Mesenchymal stem cell (in vitro differentiated cells and primary cell): Measurements from ENCODE around the gene MAPKAP1.

ENCODE experiments used
- DNase-seq: peaks from one replicate; pipeline ENCODE4 v3.0.0-alpha.2; 2013
- H2AFZ ChIP-seq: one replicate; pipeline ENCODE4 v1.6.1; 2013; ENCODE audit warnings: low read depth, mild to moderate bottlenecking, control low read depth, inconsistent platforms, low read length, moderate library complexity
- H2AK5ac ChIP-seq: 2 replicates; pipeline ENCODE4 v1.6.1; 2013; ENCODE audit warnings: low read length, moderate library complexity, mild to moderate bottlenecking, inconsistent platforms; ENCODE audit not compliant: severe bottlenecking
- H2BK120ac ChIP-seq: one replicate; pipeline ENCODE4 v1.6.1; 2013; ENCODE audit warnings: low read depth, mild to moderate bottlenecking, inconsistent platforms, low read length, moderate library complexity
- H2BK12ac ChIP-seq, 2 experiments: one replicate each; pipeline ENCODE4 v1.6.1; 2013; ENCODE audit warnings: inconsistent platforms in 2 of 2, low read length in 2 of 2, mild to moderate bottlenecking in 2 of 2, moderate library complexity in 2 of 2, control low read depth in 1 of 2
- H2BK15ac ChIP-seq: one replicate; pipeline ENCODE4 v1.6.1; 2013; ENCODE audit warnings: mild to moderate bottlenecking, low read depth, inconsistent platforms; ENCODE audit not compliant: poor library complexity, severe bottlenecking
- H2BK5ac ChIP-seq: 2 replicates; pipeline ENCODE4 v1.6.1; 2013; ENCODE audit warnings: low read depth, mild to moderate bottlenecking, low read length, control low read depth, inconsistent platforms; ENCODE audit not compliant: poor library complexity, severe bottlenecking
- H3K14ac ChIP-seq, 2 experiments: one replicate each; pipeline ENCODE4 v1.6.1; 2013; ENCODE audit warnings: inconsistent platforms in 2 of 2, low read length in 2 of 2, control low read depth in 1 of 2, mild to moderate bottlenecking in 1 of 2, moderate library complexity in 1 of 2
- H3K18ac ChIP-seq, 2 experiments: one replicate each; pipeline ENCODE4 v1.6.1; 2013; ENCODE audit warnings: inconsistent platforms in 2 of 2, low read length in 2 of 2, control low read depth in 1 of 2, low read depth in 1 of 2, mild to moderate bottlenecking in 1 of 2
- H3K23ac ChIP-seq, 2 experiments: one replicate each; pipeline ENCODE4 v1.6.1; 2013; ENCODE audit warnings: inconsistent platforms in 2 of 2, low read length in 2 of 2, mild to moderate bottlenecking in 2 of 2, moderate library complexity in 2 of 2, control low read depth in 1 of 2
- H3K27ac ChIP-seq: 2 replicates; pipeline ENCODE4 v1.5.1; 2013; ENCODE audit warnings: mild to moderate bottlenecking, moderate library complexity, low read length, control low read depth, inconsistent platforms; ENCODE audit not compliant: poor library complexity, severe bottlenecking
- H3K27me3 ChIP-seq, 2 experiments: 2 replicates each; pipeline versions ENCODE4 v1.6.1 to v1.7.0; 2013; ENCODE audit warnings: low read length in 2 of 2, mild to moderate bottlenecking in 2 of 2, moderate library complexity in 2 of 2, control low read depth in 1 of 2, inconsistent platforms in 1 of 2; ENCODE audit not compliant: control insufficient read depth in 1 of 2, insufficient read depth in 1 of 2
- H3K36me3 ChIP-seq, 2 experiments: 2 replicates each; pipeline versions ENCODE4 v1.6.1 to v1.7.0; 2013; ENCODE audit warnings: low read length in 2 of 2, control low read depth in 1 of 2, inconsistent platforms in 1 of 2, low read depth in 1 of 2, mild to moderate bottlenecking in 1 of 2; ENCODE audit not compliant: insufficient read depth in 2 of 2, control insufficient read depth in 1 of 2
- H3K4ac ChIP-seq, 2 experiments: one replicate each; pipeline ENCODE4 v1.6.1; 2013; ENCODE audit warnings: inconsistent platforms in 2 of 2, low read length in 2 of 2, mild to moderate bottlenecking in 2 of 2, moderate library complexity in 2 of 2, control low read depth in 1 of 2, low read depth in 1 of 2
- H3K4me1 ChIP-seq: 2 replicates; pipeline ENCODE4 v1.6.1; 2013; ENCODE audit warnings: low read depth, low read length, control low read depth; ENCODE audit not compliant: control insufficient read depth, insufficient read depth
- H3K4me2 ChIP-seq: 2 replicates; pipeline ENCODE4 v1.6.1; 2013; ENCODE audit warnings: low read length, mild to moderate bottlenecking, inconsistent platforms; ENCODE audit not compliant: poor library complexity, severe bottlenecking
- H3K4me3 ChIP-seq, 2 experiments: 2 replicates each; pipeline versions ENCODE4 v1.5.1 to v1.7.0; 2013; ENCODE audit warnings: low read length in 2 of 2, mild to moderate bottlenecking in 2 of 2, control low read depth in 1 of 2, low read depth in 1 of 2; ENCODE audit not compliant: insufficient read depth in 1 of 2
- H3K79me1 ChIP-seq: replicated peaks from 2 replicates; pipeline ENCODE4 v1.6.1; 2013; ENCODE audit warnings: mild to moderate bottlenecking, control low read depth, low read length, inconsistent platforms; ENCODE audit not compliant: poor library complexity, severe bottlenecking
- H3K9ac ChIP-seq: 2 replicates; pipeline ENCODE4 v1.7.0; 2013; ENCODE audit warnings: mild to moderate bottlenecking, low read length, moderate library complexity
- H3K9me3 ChIP-seq: 2 replicates; pipeline ENCODE4 v1.7.0; 2013; ENCODE audit warnings: mild to moderate bottlenecking, low read length; ENCODE audit not compliant: control insufficient read depth
- H4K8ac ChIP-seq: one replicate; pipeline ENCODE4 v1.6.1; 2013; ENCODE audit warnings: inconsistent platforms, mild to moderate bottlenecking, low read length, moderate library complexity
- H4K91ac ChIP-seq: one replicate; pipeline ENCODE4 v1.6.1; 2013; ENCODE audit warnings: mild to moderate bottlenecking, low read length, inconsistent platforms
- WGBS: methylation state at CpG from one replicate; pipeline ENCODE4 v1.1.7; 2013; ENCODE audit warnings: mixed read lengths; 5-methylcytosine and 5-hydroxymethylcytosine counted together

The MAPKAP1 gene

DNA sequence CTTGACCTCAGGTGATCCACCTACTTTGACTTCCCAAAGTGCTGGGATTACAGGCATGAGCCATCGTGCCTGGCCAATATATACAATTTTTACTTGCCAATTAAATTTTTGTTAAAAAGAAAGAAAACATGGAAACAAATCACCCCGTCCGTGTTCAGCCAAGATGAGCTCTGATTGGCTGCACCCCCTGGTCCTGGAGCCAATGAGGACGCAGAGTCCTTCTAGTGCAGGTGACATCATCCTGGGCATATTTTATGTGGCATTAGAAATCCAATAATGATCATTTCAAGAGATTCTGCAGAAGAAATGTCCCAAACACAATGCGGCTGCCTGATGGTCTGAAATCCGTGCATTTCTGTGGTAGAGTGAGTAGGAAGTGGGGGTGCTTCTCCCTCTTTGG, 285.8 kb downstream of the MAPKAP1 start:
- no peak overlapping the region for H3K27ac ChIP-seq
- no peak overlapping the region for H3K9ac ChIP-seq
- no peak overlapping the region for H2BK12ac ChIP-seq
- peaks cover 2% of the 10 kb centered on the region for H3K4me1 ChIP-seq
- H3K4me2 ChIP-seq = no peak overlapping the region
- no peaks in the 10 kb centered on the region for H3K27me3 ChIP-seq
- no peak overlapping the region for H3K4ac ChIP-seq
- WGBS = 95% methylated on average over 6 of the region's 6 CpGs
- no peak overlapping the region for H2BK120ac ChIP-seq
- no peak overlapping the region for H3K18ac ChIP-seq
- no peak overlapping the region for H3K4me3 ChIP-seq
- no peak overlapping the region for H2BK15ac ChIP-seq
- H4K8ac ChIP-seq = no peak overlapping the region
- H4K91ac ChIP-seq = no peak overlapping the region
- H2AFZ ChIP-seq = no peak overlapping the region
- H3K14ac ChIP-seq = no peak overlapping the region
- no peak overlapping the region for H3K23ac ChIP-seq
- no peak for DNase-seq
- no peak overlapping the region for H2BK5ac ChIP-seq
- no peaks in the 10 kb centered on the region for H3K9me3 ChIP-seq
- H3K36me3 ChIP-seq = no peaks in the 10 kb centered on the region
- no peaks in the 10 kb centered on the region for H3K79me1 ChIP-seq
- H2AK5ac ChIP-seq = no peak overlapping the region

DNA sequence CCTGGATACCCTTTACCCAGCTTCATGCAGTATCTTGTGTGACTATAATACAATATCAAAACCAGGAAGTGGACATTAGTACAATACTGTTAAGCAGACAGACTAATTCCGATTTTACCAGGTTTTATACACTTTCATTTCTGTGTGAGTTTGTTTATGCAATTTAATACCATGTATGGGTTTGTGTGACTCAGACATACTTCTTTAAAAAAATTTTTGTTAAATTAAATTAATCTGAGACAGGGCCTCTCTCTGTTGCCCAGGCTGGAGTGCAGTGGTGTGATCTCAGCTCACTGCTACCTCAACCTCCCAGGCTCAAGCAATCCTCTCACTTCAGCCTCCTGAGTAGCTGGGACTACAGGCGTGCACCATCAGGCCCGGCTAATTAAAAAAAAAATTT, 288.6 kb downstream of the MAPKAP1 start:
- no peak overlapping the region for H2BK120ac ChIP-seq
- H2AFZ ChIP-seq = no peak overlapping the region
- no peak overlapping the region for H3K4ac ChIP-seq
- no peak overlapping the region for H3K18ac ChIP-seq
- no peak overlapping the region for H2BK15ac ChIP-seq
- no peak overlapping the region for H2BK12ac ChIP-seq
- no peaks in the 10 kb centered on the region for H3K79me1 ChIP-seq
- H3K4me1 ChIP-seq = no peaks in the 10 kb centered on the region
- H4K8ac ChIP-seq = no peak overlapping the region
- H2AK5ac ChIP-seq = no peak overlapping the region
- no CpG with 5 or more reads among the region's 3 CpGs for WGBS
- H3K27ac ChIP-seq = no peak overlapping the region
- no peak overlapping the region for H4K91ac ChIP-seq
- peak; percentile 7 for DNase-seq
- no peak overlapping the region for H3K23ac ChIP-seq
- no peak overlapping the region for H3K4me2 ChIP-seq
- H3K9me3 ChIP-seq = no peaks in the 10 kb centered on the region
- H3K27me3 ChIP-seq = no peaks in the 10 kb centered on the region
- peak overlapping the region; percentile 45 for H3K9ac ChIP-seq
- no peaks in the 10 kb centered on the region for H3K36me3 ChIP-seq
- H3K4me3 ChIP-seq = no peak overlapping the region
- H2BK5ac ChIP-seq = no peak overlapping the region
- no peak overlapping the region for H3K14ac ChIP-seq

DNA sequence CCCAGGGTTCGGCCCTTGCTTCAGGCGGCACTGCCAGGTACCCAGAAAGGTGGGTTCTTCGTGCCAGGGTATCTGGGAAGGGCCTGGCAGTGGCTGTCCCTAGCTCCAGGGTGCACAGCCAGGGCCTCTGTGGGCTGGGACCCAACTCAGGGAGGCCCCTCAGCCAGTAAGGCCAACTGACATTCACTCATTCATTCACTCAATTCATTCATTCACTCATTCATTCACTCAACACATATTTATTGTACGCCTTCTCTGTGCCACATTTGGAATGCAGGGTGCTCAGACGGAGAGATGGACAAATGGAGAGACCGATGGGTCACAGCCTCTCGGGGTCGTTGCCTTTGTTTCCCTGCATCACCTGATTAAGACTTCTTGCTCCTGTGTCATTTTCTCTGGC, 290.5 kb downstream of the MAPKAP1 start:
- Histone ChIP-seq H3K4me3 (no peak overlapping the region), H4K91ac (no peak overlapping the region), H2BK12ac (no peak overlapping the region), H4K8ac (no peak overlapping the region), H2BK5ac (no peak overlapping the region), H3K23ac (no peak overlapping the region), H2AFZ (no peak overlapping the region), H3K9me3 (no peaks in the 10 kb centered on the region), H2BK15ac (no peak overlapping the region), H2AK5ac (no peak overlapping the region), H3K9ac (no peak overlapping the region), H2BK120ac (no peak overlapping the region), H3K14ac (no peak overlapping the region), H3K18ac (no peak overlapping the region), H3K4me1 (no peaks in the 10 kb centered on the region), H3K4me2 (no peak overlapping the region), H3K27ac (no peak overlapping the region), H3K27me3 (no peaks in the 10 kb centered on the region), H3K4ac (no peak overlapping the region), H3K79me1 (no peaks in the 10 kb centered on the region), H3K36me3 (no peaks in the 10 kb centered on the region)
- DNase-seq = no peak
- WGBS = 95% methylated on average over 8 of the region's 8 CpGs

DNA sequence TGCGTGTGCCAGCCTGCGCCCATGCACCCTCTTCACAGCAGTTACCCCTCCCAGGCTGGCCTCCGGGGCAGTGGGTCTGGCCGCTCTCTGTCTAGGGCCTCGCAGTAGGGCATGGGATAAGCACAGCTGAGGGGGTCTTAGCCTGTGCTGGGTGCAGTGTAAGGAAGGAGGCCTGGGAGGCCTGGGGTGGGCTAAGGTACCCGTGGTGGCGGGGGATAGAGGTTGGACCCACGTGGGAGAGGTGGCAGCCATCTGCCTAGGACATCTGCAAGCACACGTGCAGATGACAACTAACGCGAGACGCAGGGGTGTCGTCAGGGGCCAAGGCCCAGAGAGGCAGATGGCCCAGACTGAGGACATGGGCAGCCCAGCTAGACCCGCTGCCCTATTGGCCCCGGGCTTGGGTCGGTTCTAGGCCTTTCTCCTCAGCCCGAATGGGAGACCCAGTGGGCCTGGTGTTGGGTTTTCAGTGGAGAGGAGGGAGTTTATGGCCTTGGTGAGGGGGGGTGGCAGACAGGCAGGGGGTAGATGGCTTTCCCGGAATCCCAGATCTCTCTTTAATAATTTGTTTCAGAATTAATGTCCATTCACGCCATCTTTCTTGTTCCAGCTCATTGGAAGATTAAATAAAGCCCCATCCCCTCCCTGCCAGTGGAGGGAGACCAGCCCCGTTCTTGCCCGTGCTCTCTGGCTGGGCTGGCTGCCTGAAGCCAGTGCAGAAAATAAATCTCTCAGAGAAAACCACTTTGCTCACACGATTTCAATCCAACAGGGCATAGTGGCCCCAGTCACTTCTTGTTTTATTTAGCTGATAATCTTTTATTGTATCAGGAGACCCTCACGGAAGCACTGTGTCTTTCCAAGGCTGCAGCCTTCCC, 291.2 kb downstream of the MAPKAP1 start:
- no peak overlapping the region for H2BK120ac ChIP-seq
- no peaks in the 10 kb centered on the region for H3K4me1 ChIP-seq
- H2BK12ac ChIP-seq = no peak overlapping the region
- H3K9me3 ChIP-seq = no peaks in the 10 kb centered on the region
- peaks cover 0 to 5% of the 10 kb centered on the region in 2 experiments for H3K27me3 ChIP-seq
- peak overlapping the region in 1 of 2 experiments; percentile 41 for H3K18ac ChIP-seq
- H3K36me3 ChIP-seq = no peaks in the 10 kb centered on the region
- DNase-seq = no peak
- H2BK15ac ChIP-seq = no peak overlapping the region
- H3K79me1 ChIP-seq = no peaks in the 10 kb centered on the region
- no peak overlapping the region for H3K9ac ChIP-seq
- peak overlapping the region in 1 of 2 experiments; percentile 18 for H3K14ac ChIP-seq
- no peak overlapping the region for H3K4ac ChIP-seq
- H2AFZ ChIP-seq = no peak overlapping the region
- no peak overlapping the region for H2AK5ac ChIP-seq
- no peak overlapping the region for H3K27ac ChIP-seq
- H4K8ac ChIP-seq = no peak overlapping the region
- no peak overlapping the region for H2BK5ac ChIP-seq
- no peak overlapping the region for H4K91ac ChIP-seq
- H3K4me3 ChIP-seq = no peak overlapping the region
- H3K4me2 ChIP-seq = no peak overlapping the region
- H3K23ac ChIP-seq = no peak overlapping the region
- WGBS = 89% methylated on average over 23 of the region's 23 CpGs
